Glomerular visceral epithelial cell (primary cell): ENCODE data around the gene DLGAP4.

Experiments
- DNase-seq: peaks from one replicate; pipeline ENCODE4 v3.0.0-alpha.2; 2016; ENCODE audit errors: extremely low spot score

The DLGAP4 gene, protein sequence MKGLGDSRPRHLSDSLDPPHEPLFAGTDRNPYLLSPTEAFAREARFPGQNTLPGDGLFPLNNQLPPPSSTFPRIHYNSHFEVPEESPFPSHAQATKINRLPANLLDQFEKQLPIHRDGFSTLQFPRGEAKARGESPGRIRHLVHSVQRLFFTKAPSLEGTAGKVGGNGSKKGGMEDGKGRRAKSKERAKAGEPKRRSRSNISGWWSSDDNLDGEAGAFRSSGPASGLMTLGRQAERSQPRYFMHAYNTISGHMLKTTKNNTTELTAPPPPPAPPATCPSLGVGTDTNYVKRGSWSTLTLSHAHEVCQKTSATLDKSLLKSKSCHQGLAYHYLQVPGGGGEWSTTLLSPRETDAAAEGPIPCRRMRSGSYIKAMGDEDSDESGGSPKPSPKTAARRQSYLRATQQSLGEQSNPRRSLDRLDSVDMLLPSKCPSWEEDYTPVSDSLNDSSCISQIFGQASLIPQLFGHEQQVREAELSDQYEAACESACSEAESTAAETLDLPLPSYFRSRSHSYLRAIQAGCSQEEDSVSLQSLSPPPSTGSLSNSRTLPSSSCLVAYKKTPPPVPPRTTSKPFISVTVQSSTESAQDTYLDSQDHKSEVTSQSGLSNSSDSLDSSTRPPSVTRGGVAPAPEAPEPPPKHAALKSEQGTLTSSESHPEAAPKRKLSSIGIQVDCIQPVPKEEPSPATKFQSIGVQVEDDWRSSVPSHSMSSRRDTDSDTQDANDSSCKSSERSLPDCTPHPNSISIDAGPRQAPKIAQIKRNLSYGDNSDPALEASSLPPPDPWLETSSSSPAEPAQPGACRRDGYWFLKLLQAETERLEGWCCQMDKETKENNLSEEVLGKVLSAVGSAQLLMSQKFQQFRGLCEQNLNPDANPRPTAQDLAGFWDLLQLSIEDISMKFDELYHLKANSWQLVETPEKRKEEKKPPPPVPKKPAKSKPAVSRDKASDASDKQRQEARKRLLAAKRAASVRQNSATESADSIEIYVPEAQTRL

GRCh38 chr20:36305602-36306551 lies at the start of gene DLGAP4:
DLGAP4 (plus strand) TSS chr20:36306339; CDS start chr20:36431718, 125,379 bp downstream.
- DNase-seq = no peak

DNA sequence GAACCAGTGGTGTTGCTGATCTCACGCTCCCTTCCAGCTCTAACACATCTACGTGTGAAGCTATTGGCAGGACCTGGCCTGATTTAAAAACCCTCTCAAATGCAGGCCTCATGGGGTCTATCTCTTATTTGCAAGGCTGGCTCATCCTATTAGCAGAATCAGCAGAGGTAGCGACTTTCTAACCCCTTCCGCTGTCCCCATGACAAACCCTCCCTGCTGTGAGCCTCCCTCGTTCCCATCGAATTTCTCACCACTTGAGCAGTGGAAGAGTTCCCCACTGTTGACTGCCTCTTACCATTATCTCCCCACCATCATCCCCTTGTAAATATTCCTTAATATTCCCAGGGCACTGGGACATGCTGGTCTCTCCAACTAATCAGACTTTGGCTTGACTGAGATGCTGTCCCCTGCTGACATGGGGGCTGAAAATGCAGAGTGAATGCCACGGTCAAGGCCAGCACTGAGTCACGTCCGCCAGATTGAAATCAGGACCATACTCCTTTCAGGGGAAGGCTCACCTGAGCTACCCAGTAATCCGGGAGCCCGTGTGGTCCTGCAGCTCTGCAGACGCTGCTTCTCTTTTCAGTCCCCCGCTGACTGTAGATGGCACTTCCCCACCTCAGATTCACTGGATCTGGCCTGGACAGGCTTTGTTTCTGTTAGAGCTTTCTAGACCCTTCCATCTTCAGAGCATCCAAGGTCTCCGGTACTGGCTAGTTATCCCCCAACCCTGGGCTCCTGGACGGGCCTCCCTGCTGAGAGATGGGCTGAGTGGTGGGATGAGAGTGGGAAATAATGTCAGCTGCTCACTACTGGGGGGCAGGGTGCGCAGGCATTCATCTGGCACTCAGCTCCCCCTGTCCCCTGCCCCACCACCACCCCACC lies 46.7 kb upstream of the DLGAP4 start:
- DNase-seq = no peak

DNA sequence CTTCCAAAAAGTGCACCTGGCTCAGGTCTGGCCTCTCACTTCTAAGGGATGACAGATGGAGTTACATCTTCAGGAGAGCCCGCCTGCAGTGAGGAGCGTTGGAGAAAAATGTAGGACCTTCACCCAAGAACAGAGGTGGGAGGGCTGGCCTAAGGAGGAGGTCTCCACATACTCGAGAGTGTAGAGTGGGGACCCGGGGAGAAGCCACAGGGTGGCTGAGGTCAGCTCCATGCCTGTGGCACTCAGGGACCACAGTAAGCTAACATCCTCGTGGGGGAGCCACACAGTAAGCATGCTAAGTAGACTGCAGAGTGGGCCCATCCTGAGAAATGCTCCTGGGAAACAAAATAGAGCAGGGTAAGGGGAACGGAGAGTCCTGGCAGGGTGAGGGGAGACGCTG lies 45.8 kb upstream of the DLGAP4 start:
- no peak for DNase-seq

GRCh38 chr20:36261389-36262105 lies 44.6 kb upstream of the DLGAP4 start:
- DNase-seq = no peak

- DNase-seq = no peak
Observed at GRCh38 chr20:36262440-36262839, 43.7 kb upstream of the DLGAP4 start.

DNA sequence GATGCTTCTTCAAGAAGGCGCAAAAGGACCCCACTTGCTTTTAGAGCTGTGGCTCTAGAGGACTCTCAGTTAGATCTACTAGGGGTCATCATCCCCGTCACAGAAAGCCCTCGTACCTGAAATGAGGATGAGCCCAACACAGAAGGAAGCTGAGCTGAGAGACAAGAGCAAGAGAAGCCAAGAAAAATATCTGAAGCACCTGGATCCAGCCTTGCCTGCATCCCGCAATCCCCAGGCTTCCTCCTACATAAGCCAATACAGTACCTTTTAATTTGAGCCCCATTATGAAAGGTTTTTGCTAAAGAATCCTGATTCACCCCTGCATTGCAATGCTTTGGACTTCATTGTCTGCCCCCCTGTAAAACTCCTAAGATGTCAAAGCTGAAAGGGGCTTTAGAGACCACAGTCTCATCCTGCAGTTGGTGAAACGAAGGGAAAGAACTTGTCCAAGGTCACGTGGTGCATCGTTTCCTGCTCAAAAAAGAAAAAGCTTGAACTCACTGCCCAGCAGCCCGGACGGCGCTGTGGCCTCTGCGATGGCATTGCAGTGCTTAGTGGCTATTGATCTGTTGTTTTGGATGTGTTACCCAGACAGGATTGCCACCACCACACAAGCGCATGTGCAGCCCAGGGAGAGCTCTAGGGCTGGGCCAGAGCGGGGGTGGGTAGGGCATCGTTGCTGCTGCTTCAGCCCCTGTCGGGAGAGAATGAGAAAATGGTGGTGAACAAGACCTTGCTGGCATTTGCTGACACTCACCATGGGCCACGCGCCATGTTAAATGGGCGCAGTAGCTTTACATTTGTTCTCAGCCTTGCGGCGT lies 41.5 kb upstream of the DLGAP4 start:
- DNase-seq = no peak

DNA sequence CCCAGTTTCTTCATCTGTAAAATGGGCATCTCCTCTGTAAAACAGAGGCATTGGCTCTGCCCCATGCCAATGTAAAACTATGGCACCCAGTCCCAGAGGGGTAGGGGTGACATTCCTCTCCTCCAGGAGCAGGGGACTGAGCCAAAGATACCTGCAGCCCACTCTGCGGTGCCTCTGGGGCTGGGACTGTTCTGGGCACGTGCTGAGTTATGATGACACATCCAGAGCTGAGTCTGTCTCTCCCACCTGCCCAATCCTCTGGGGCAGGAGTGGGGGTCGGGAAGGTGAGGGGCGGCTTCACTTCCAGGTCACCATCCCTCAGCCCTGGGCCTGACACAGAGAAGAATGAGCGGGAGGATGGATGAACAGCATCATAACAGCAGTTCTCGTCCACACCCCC lies 40.0 kb upstream of the DLGAP4 start:
- DNase-seq = no peak

DNA sequence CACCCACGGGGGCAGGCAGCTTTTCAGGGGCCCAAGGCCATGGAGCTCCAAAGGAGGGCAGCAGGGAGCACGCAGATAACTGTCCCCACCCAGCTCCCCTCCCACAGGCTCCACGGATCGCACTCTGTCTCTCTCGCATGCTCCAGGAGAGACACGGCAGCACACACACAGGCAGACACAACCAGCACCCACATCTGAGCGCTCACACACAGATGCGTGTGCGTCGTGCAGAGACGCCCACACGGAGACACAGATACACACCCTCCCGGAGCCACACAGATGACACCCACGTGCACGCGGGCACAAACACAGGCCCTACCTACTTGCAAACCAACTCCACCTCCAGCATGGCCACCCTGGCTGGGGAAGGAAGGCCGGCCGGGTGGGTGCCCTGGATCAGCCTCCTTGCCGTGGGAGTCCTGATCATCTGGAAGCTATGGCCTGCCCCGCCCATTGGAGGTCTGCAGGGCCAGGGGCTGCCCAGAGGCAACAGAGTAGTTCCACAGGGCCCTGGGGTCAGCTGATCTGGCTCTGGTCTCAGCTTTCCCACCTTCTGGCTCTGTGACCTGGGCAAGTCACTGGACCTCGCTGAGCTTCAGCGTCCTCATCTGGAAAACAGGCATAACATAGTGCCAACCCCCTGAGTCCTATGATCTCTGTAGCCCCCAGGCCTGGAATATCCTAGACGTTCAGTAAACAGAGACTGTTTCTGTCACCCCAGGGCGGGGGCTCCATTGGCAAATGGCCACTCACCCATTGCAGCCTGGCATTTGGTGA lies 38.3 kb upstream of the DLGAP4 start:
- no peak for DNase-seq

GRCh38 chr20:36268440-36269342 lies 37.4 kb upstream of the DLGAP4 start:
- no peak for DNase-seq

DNA sequence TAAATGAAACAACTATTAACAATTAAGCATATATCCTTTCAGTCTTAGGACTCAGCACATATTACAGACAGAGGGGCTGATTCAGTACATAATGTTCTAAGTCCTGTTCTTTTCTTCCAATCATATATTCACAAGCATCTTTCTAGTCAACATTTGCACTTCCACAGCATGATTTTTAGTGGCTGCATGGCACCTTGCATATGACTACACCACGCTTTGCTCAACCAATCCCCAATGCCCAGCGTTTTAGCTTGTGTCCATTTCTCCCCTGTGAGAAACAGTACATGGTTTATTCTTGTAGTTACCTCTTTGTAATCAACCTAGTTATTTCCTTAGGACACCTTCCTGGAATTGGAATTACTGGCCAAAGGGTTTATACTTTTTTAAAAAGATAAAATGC lies 36.6 kb upstream of the DLGAP4 start:
- DNase-seq = no peak

DNA sequence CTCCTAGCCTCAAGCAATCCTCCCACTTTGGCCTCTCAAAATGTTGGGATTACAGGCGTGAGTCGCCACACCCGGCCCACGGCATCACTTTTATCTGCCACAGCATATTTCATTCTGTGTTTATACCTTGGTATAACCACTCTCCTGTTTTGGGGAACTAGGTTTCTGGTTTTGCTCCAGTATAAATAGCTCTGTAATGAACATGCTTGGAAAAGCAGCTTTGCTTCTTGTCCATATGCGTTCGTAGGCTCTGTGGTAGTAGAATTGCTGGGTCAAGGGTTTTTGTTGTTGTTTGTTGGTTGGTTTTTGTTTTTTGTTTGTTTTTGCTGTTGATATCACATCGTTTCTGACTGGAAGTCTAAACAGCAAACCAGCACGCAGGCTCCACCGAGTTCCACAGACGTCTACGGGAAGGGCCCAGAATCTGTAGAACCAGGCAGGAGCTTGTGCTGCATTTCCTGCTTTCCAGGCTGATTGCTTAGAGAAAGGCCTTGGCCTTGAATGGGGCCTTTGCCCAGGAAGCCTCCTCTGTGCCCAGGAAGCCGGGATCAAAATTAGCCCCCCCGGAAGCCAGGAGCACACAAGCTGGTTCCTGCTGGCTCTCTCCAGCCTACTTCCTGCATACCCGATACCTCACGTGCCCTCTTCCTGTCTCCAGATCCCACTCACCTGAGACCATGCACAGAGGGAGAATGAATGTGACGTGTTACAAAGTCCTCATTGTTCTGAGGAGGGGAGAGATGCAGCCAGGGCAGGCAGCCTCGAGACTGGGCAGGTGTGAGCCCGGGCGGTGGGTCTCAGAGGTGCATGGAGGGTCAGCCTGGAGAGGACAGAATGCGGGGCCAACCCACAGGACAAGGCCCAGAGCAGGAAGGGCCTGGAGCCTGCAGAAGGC lies 35.1 kb upstream of the DLGAP4 start:
- no peak for DNase-seq

DNA sequence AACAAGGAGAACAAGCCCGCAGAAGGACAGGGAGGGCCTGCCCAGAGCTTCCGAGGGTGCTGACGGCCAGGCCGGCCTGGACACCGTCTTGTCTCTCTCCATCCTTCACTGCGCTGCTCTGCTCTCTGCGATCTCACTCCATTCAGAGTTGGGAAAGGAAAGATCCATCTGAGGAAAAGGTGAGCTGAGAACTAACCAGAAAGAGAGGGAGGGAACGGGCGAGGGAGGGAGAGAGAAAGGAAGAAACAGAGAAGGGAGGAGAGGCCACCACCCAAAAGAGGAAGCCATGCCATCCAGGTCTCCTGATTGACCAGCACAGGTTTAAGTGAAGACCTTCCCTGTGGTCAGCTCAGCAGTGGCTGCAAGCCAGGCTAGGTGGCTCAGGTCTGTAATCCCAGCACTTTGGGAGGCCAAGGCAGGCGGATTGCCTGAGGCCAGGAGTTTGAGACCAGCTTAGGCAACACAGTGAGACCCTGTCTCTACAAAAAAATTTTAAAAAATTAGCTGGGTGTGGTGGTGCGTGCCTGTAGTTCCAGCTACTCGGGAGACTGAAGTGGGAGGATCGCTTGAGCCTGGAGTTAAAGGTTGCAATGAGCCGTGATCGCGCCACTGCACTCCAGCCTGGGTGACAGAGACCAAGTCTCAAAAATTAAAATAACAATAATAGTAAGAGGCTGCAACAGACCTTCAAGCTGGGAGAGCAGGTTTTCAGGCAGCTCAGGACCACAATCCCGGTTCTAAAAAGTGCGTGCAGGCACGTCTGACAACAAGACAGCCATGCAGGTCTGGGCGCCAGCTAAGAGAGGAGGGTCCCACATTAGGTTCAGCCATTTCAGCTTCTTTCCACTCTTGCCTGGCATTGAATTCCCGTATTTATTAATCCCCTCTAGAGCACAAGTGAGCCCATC lies 34.2 kb upstream of the DLGAP4 start:
- no peak for DNase-seq

DNA sequence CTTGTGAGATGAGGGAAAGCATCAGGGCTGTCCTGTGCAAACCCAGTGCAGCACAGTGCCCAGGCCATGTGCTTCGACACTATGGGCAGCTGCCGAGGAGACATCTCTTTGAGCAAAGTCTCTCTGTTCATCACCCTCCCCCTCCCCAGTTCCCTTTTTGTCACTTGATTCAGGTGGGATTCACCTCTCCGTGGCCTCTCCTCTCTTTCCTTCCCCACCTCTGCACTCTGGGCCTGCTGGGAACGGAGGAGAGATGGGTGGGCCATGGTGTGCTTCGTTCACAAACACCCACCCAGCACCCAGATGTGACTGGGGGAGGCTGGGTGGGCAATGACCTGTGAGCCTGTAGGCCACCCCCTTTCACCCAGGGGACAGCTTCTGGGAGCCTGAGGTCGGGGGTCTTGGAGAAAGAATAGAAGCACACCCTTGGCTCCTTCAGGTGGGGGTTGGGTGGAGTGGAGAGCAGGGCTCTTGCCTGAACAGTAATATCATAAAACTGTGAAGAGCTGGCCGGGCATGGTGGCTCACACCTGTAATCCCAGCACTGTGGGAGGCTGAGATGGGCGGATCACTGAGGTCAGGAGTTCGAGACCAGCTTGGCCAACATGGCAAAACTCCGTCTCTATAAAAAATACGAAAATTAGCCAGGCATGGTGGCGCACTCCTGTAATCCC lies 33.5 kb upstream of the DLGAP4 start:
- no peak for DNase-seq

- peak; percentile 21 for DNase-seq
Observed at GRCh38 chr20:36273414-36274180, 32.5 kb upstream of the DLGAP4 start.
